KMS-11 (cell line): ENCODE data around the gene SIAE.

ENCODE experiments used
- H2AFZ ChIP-seq: fragments of 200-600 bp; sonication (generic); 2 replicates; pipeline ENCODE4 v1.6.1; 2016; ENCODE audit warnings: antibody characterized with exemption, mixed run types, low read depth
- H3K27ac ChIP-seq: fragments of 200-600 bp; sonication (generic); 2 replicates; pipeline ENCODE4 v1.6.1; 2016; ENCODE audit warnings: mild to moderate bottlenecking, mixed run types
- H3K27me3 ChIP-seq: fragments of 200-600 bp; sonication (generic); 2 replicates; pipeline ENCODE4 v1.6.1; 2017; ENCODE audit warnings: mild to moderate bottlenecking, low read depth, mixed run types, moderate library complexity; ENCODE audit not compliant: insufficient read depth
- H3K36me3 ChIP-seq: fragments of 200-600 bp; sonication (generic); 2 replicates; pipeline ENCODE4 v1.6.1; 2017; ENCODE audit warnings: mild to moderate bottlenecking, mixed run types; ENCODE audit not compliant: insufficient read depth
- H3K4me1 ChIP-seq: fragments of 200-600 bp; sonication (generic); 2 replicates; pipeline ENCODE4 v1.6.1; 2016; ENCODE audit warnings: mild to moderate bottlenecking, low read depth, mixed run types; ENCODE audit not compliant: poor library complexity, severe bottlenecking
- H3K4me2 ChIP-seq: fragments of 200-600 bp; sonication (generic); 2 replicates; pipeline ENCODE4 v1.7.0; 2016; ENCODE audit warnings: mild to moderate bottlenecking, mixed run types
- H3K4me3 ChIP-seq: fragments of 200-600 bp; sonication (generic); IDR thresholded peaks from 2 replicates; pipeline ENCODE4 v1.6.1; 2017; ENCODE audit warnings: low read depth, low read length, mixed read lengths; ENCODE audit not compliant: insufficient read depth
- H3K79me2 ChIP-seq: fragments of 200-600 bp; sonication (generic); 2 replicates; pipeline ENCODE4 v1.6.1; 2016; ENCODE audit warnings: low read depth, mixed run types; ENCODE audit not compliant: insufficient read depth
- H3K9ac ChIP-seq: fragments of 200-600 bp; sonication (generic); 2 replicates; pipeline ENCODE4 v1.6.1; 2016; ENCODE audit warnings: mild to moderate bottlenecking, mixed run types
- H4K20me1 ChIP-seq: fragments of 200-600 bp; sonication (generic); 2 replicates; pipeline ENCODE4 v1.6.1; 2016; ENCODE audit warnings: mild to moderate bottlenecking, mixed run types; ENCODE audit not compliant: insufficient read depth
- TF ChIP-seq, protein P1 (sequence below): fragments of 200-600 bp; sonication (generic); conservative IDR thresholded peaks from 2 replicates; pipeline ENCODE4 v1.6.1; 2017; ENCODE audit warnings: low read depth, mild to moderate bottlenecking, antibody characterized with exemption, low read length, moderate library complexity, mixed read lengths

SIAE gene

GRCh38 chr11:124681421-124681820 lies 7.9 kb upstream of the SIAE start:
- Histone ChIP-seq H3K27me3 (no peaks in the 10 kb centered on the region), H3K9ac (no peak overlapping the region), H3K4me1 (no peaks in the 10 kb centered on the region), H3K36me3 (no peaks in the 10 kb centered on the region), H3K4me3 (no peak overlapping the region), H3K27ac (no peak overlapping the region), H3K4me2 (no peak overlapping the region), H3K79me2 (no peaks in the 10 kb centered on the region), H4K20me1 (no peaks in the 10 kb centered on the region), H2AFZ (no peak overlapping the region)
- TF ChIP-seq, protein P1, sequence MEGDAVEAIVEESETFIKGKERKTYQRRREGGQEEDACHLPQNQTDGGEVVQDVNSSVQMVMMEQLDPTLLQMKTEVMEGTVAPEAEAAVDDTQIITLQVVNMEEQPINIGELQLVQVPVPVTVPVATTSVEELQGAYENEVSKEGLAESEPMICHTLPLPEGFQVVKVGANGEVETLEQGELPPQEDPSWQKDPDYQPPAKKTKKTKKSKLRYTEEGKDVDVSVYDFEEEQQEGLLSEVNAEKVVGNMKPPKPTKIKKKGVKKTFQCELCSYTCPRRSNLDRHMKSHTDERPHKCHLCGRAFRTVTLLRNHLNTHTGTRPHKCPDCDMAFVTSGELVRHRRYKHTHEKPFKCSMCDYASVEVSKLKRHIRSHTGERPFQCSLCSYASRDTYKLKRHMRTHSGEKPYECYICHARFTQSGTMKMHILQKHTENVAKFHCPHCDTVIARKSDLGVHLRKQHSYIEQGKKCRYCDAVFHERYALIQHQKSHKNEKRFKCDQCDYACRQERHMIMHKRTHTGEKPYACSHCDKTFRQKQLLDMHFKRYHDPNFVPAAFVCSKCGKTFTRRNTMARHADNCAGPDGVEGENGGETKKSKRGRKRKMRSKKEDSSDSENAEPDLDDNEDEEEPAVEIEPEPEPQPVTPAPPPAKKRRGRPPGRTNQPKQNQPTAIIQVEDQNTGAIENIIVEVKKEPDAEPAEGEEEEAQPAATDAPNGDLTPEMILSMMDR: no peak

DNA sequence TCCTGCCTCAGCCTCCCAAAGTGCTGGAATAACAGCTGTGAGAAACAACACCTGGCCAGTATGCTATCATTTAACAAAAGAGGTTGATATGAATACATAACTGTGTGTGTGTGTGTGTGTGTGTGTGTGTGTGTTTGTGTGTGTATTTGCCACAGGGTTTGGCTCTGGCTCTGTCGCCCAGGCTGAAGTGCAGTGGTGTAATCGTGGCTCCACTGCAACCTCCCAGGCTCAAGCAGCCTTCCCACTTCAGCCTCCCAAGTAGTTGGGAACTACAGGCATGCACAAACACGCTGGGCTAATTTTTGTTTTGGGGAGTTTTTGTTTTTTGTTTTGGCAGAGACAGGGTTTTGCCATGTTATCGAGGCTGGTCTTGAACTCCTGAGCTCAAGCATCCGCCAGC lies 4.9 kb upstream of the SIAE start:
- Histone ChIP-seq H3K4me2 (no peak overlapping the region), H3K9ac (no peak overlapping the region), H3K4me1 (peaks cover 6% of the 10 kb centered on the region), H3K27ac (no peak overlapping the region), H2AFZ (no peak overlapping the region), H3K27me3 (no peaks in the 10 kb centered on the region), H4K20me1 (no peaks in the 10 kb centered on the region), H3K4me3 (no peak overlapping the region), H3K79me2 (no peaks in the 10 kb centered on the region), H3K36me3 (no peaks in the 10 kb centered on the region)
- TF ChIP-seq, protein P1: no peak

- Histone ChIP-seq H3K79me2 (no peaks in the 10 kb centered on the region), H3K27me3 (no peaks in the 10 kb centered on the region), H3K27ac (no peak overlapping the region), H3K9ac (no peak overlapping the region), H3K36me3 (no peaks in the 10 kb centered on the region), H3K4me2 (no peak overlapping the region), H2AFZ (no peak overlapping the region), H4K20me1 (no peaks in the 10 kb centered on the region), H3K4me3 (no peak overlapping the region), H3K4me1 (peaks cover 11% of the 10 kb centered on the region)
- TF ChIP-seq, protein P1: no peak
Observed at GRCh38 chr11:124676386-124676785, 2.8 kb upstream of the SIAE start.

DNA sequence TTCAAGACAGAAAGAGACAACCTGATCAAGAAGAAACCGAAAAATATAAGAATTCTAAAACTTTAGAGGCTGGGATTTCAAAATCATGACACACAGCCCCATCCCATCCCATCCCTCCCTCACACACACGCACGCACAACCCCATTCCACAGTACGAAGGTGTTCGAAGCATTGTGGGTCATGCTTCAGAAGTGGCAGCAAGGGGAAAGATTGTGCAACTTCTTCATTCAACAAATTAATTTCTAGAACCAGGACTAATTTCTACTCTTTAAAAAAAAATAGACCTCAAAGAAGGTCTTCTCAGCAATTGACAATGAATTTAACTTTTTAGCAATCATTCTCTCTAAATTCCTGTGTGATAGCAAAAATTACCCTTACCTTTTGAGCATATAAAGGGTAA lies 1.0 kb upstream of the SIAE start:
- Histone ChIP-seq H3K4me1 (peaks cover 29% of the 10 kb centered on the region), H2AFZ (peak overlapping the region; percentile 38; the same call in 1 of the 2 replicates), H3K79me2 (no peaks in the 10 kb centered on the region), H3K27me3 (no peaks in the 10 kb centered on the region), H3K9ac (peak overlapping the region; percentile 75; the same call in 1 of the 2 replicates), H3K36me3 (no peaks in the 10 kb centered on the region), H4K20me1 (no peaks in the 10 kb centered on the region), H3K4me3 (no peak overlapping the region), H3K4me2 (peak overlapping the region; percentile 46), H3K27ac (no peak overlapping the region)
- TF ChIP-seq, protein P1: no peak

DNA sequence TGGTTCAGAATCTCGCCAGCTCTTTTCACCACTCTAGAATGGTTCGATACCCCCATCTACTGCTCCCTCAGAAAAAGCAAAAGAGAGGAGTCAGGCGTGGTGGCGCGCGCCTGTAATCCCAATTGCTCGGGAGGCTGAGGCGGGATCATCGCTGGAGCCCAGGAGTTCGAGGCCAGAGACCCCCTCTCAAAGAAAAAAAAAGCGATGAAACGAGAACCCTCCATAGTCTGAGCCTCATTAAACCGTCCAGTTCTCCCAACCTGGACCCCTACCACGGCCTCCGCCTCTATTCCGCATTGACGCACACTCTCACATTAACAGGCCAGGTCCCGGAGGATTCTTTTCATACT lies 604 bp upstream of the SIAE start:
- Histone ChIP-seq H4K20me1 (no peaks in the 10 kb centered on the region), H3K9ac (peak overlapping the region; percentile 75), H3K27ac (peak overlapping the region; percentile 32; the same call in 1 of the 2 replicates), H3K27me3 (no peaks in the 10 kb centered on the region), H3K4me3 (no peak overlapping the region), H3K4me2 (peak overlapping the region; percentile 46), H3K36me3 (no peaks in the 10 kb centered on the region), H3K4me1 (peaks cover 34% of the 10 kb centered on the region), H2AFZ (peak overlapping the region; percentile 38; the same call in 1 of the 2 replicates), H3K79me2 (no peaks in the 10 kb centered on the region)
- TF ChIP-seq, protein P1: no peak
